Adrenal gland (tissue), 12 donors: ENCODE results near the gene ANP32E. TPM values are rescaled to one million over a fixed set of nuclear protein-coding genes. Genes with fewer than 3 reads are reported as not detected.
"Not testable (repeated sequence)": the region's sequence is repeated elsewhere in the genome, so short reads cannot be mapped to it uniquely, and the experiment has no call there.

Experiments used
- DNase-seq, 7 donors: peaks; one replicate each; pipeline ENCODE4 v3.0.0-alpha.2; 2019 to 2020
- H3K27ac ChIP-seq, 5 donors: fragments of 200-600 bp; sonication (generic) in 4 of 5; 1 replicate in 3 of 5; 2 replicates in 2 of 5; pipeline versions ENCODE4 v1.5.1 to v1.8.0; 2016 to 2020; ENCODE audit warnings: mild to moderate bottlenecking in 1 of 5
- H3K27me3 ChIP-seq: fragments of 200-600 bp; 2 replicates; pipeline ENCODE4 v1.8.0; 2021
- H3K36me3 ChIP-seq, 2 donors: fragments of 200-600 bp; replicated peaks in 1 of 2; 1 replicate in 1 of 2; 2 replicates in 1 of 2; pipeline versions ENCODE4 v1.5.1 to v1.8.0; 2018 to 2022
- H3K4me1 ChIP-seq, 2 donors: fragments of 200-600 bp; replicated peaks in 1 of 2; 1 replicate in 1 of 2; 2 replicates in 1 of 2; pipeline versions ENCODE4 v1.5.1 to v1.8.0; 2018 to 2021
- H3K4me3 ChIP-seq, 4 donors: fragments of 200-600 bp; sonication (generic) in 3 of 4; one replicate each; pipeline ENCODE4 v1.5.1; 2016 to 2018
- H3K9me3 ChIP-seq, 3 donors: fragments of 200-600 bp; sonication (generic) in 1 of 3; replicated peaks in 1 of 3; 1 replicate in 2 of 3; 2 replicates in 1 of 3; pipeline versions ENCODE4 v1.5.1 to v1.8.0; 2016 to 2021
- CTCF ChIP-seq, 6 experiments: fragments of 450-650 bp in 4 of 6; fragments of 200-600 bp in 2 of 6; sonication (generic) in 1 of 6; IDR thresholded peaks; 1 replicate in 5 of 6; 2 replicates in 1 of 6; pipeline versions ENCODE4 v1.5.1 to v1.8.0; 2016 to 2021; ENCODE audit warnings: antibody characterized with exemption in 6 of 6, mild to moderate bottlenecking in 2 of 6, moderate library complexity in 1 of 6
- POLR2A ChIP-seq, 2 donors: fragments of 450-650 bp; IDR thresholded peaks; one replicate each; pipeline ENCODE4 v1.6.1; 2017; ENCODE audit warnings: antibody characterized with exemption in 2 of 2, mild to moderate bottlenecking in 2 of 2, moderate library complexity in 1 of 2
- WGBS, 4 donors: extraction: QIAGEN DNeasy Blood & Tissue Kit in 2 of 4; methylation state at CpG; one replicate each; pipeline versions ENCODE4 v1.1.5 to v1.1.7; 2013 to 2017; 5-methylcytosine and 5-hydroxymethylcytosine counted together
- intact Hi-C, 2 donors: fragments of 100-400 bp; cut with DNase I; formaldehyde crosslinking; loops; one replicate each; pipeline versions ENCODE4 v1.14.1 to v1.15.0; 2022 to 2023
- polyA plus RNA-seq, 3 donors: library from polyadenylated mRNA; stranded (reverse); fragments of 200-250 nt in 2 of 3; fragments of 350-450 nt in 1 of 3; fragmentation: Illumina TruSeq in 1 of 3; extraction: RNeasy Lipid Tissue Mini Kit (QIAGEN cat#74804) in 1 of 3; gene quantifications; one replicate each; pipeline ENCODE4 v1.2.3, GENCODE V29; 2013 to 2014
- total RNA-seq, 9 donors: library from RNA; depleted of rRNA in 4 of 9; stranded (reverse); fragments of >200 nt in 4 of 9; fragments of 120-200 nt in 1 of 9; fragmentation: NEBNext Ultra II Directional in 1 of 9; extraction: Animal tissue kit (Norgen Biotek cat#: 25700) in 1 of 9; gene quantifications; one replicate each; pipeline versions ENCODE4 v1.1.0 to v1.2.4, GENCODE V29; 2013 to 2023
- donor health status: healthy with polysubstance abuse.
- donor health status: Bipolar disorder and iron deficiency.
- donor health status: DM: yes; HTN: yes; CAD: no.
- donor health status: DM: no; HTN: no; CAD: no.
- donor health status: DM: no; HTN: no; CAD: no.
- donor health status: DM: yes; HTN: yes; CAD: no.

ANP32E gene
- total and polyA plus RNA-seq, 12 donors = 13.2 to 81.9 (median 35.3) TPM

GRCh38 chr1:150234566-150235293, 1.2 kb downstream of the ANP32E start:
- intact Hi-C loops = no loop called here
- Histone ChIP-seq H3K27me3 (no peaks in the 10 kb centered on the region), H3K36me3 (peaks cover 0 to 3% of the 10 kb centered on the region in 2 donors), H3K4me1 (peaks cover 4 to 17% of the 10 kb centered on the region in 2 donors), H3K27ac (peak overlapping the region; percentile 97 to 99 (median 98)), H3K4me3 (peak overlapping the region; percentile 70 to 90 (median 79)), H3K9me3 (no peaks in the 10 kb centered on the region)
- 0% methylated on average over 17 to 78 of the region's 78 CpGs for WGBS, 4 donors
- peak; percentile 85 to 91 (median 88) for DNase-seq
- TF ChIP-seq POLR2A (IDR thresholded peaks at IDR 0.05) = peak; percentile 48 to 85
- no peak for TF ChIP-seq CTCF (IDR thresholded peaks at IDR 0.05)

GRCh38 chr1:150234309-150234565, 1.7 kb downstream of the ANP32E start:
- H3K9me3 ChIP-seq = no peaks in the 10 kb centered on the region
- no peak for DNase-seq
- 0 to 1% (median 0%) methylated on average over 9 of the region's 9 CpGs for WGBS, 4 donors
- H3K27me3 ChIP-seq = no peaks in the 10 kb centered on the region
- TF ChIP-seq POLR2A (IDR thresholded peaks at IDR 0.05) = no peak
- no peak for TF ChIP-seq CTCF (IDR thresholded peaks at IDR 0.05)
- H3K27ac ChIP-seq = peak overlapping the region; percentile 97 to 99 (median 98)
- intact Hi-C loops = no loop called here
- H3K4me3 ChIP-seq = peak overlapping the region in 3 of 4 donors; percentile 70 to 90 (median 72)
- H3K4me1 ChIP-seq = peaks cover 4 to 17% of the 10 kb centered on the region in 2 donors
- peaks cover 0 to 8% of the 10 kb centered on the region in 2 donors for H3K36me3 ChIP-seq

- TF ChIP-seq CTCF (IDR thresholded peaks at IDR 0.05) (no peak), POLR2A (IDR thresholded peaks at IDR 0.05) (no peak)
- H3K36me3 ChIP-seq = peaks cover 0 to 14% of the 10 kb centered on the region in 2 donors
- H3K9me3 ChIP-seq = no peaks in the 10 kb centered on the region
- H3K4me3 ChIP-seq = peak overlapping the region in 2 of 4 donors; percentile 70 to 72
- peak overlapping the region; percentile 77 to 99 (median 98) for H3K27ac ChIP-seq
- H3K27me3 ChIP-seq = no peaks in the 10 kb centered on the region
- DNase-seq = peak in 2 of 7 donors; percentile 19 to 61
- H3K4me1 ChIP-seq = peaks cover 4 to 17% of the 10 kb centered on the region in 2 donors
- intact Hi-C loops = no loop called here
- WGBS, 4 donors = 12 to 13% (median 12%) methylated on average over 15 of the region's 15 CpGs
These were observed 2.3 kb downstream of the ANP32E start for GRCh38 chr1:150233359-150234308.

GRCh38 chr1:150232921-150233320, 3.0 kb downstream of the ANP32E start:
- WGBS, 4 donors = 89 to 98% (median 93%) methylated on average over 10 of the region's 10 CpGs
- Histone ChIP-seq H3K27ac (peak overlapping the region in 2 of 5 donors; percentile 97 to 98), H3K36me3 (peaks cover 0 to 21% of the 10 kb centered on the region in 2 donors), H3K4me1 (peaks cover 4 to 17% of the 10 kb centered on the region in 2 donors)
- intact Hi-C loops, H3K4me3 ChIP-seq, H3K9me3 ChIP-seq, H3K27me3 ChIP-seq: not testable (repeated sequence)
- peak in 1 of 7 donors; percentile 17 for DNase-seq

GRCh38 chr1:150228246-150228645, 7.7 kb downstream of the ANP32E start:
- 92 to 95% (median 94%) methylated on average over 10 of the region's 10 CpGs for WGBS, 4 donors
- not testable (repeated sequence) for H3K9me3 ChIP-seq

More at GRCh38 chr1:150228246-150228645, 7.7 kb downstream of the ANP32E start:
- H3K4me1 ChIP-seq, H3K27ac ChIP-seq, DNase-seq, H3K4me3 ChIP-seq, intact Hi-C loops, H3K27me3 ChIP-seq: not testable (repeated sequence)
- H3K36me3 ChIP-seq = peaks cover 0 to 60% of the 10 kb centered on the region in 2 donors
